Psoas muscle (tissue), 8 donors: ENCODE results near the gene MMP17. TPM values are rescaled to one million over a fixed set of nuclear protein-coding genes. Genes with fewer than 3 reads are reported as not detected.
"Not testable (repeated sequence)": the region's sequence is repeated elsewhere in the genome, so short reads cannot be mapped to it uniquely, and the experiment has no call there.

Experiments used
- ATAC-seq, 4 donors: fragments of 200-7000 bp; cut with Tn5 transposase; one replicate each; pipeline ENCODE4 v1.9.1; 2020; ENCODE audit warnings: moderate library complexity in 3 of 4, mild to moderate bottlenecking in 2 of 4
- DNase-seq, 2 donors: peaks; one replicate each; pipeline ENCODE4 v3.0.0-alpha.2; 2020
- H3K27ac ChIP-seq: fragments of 200-600 bp; one replicate; pipeline ENCODE4 v1.8.0; 2022
- H3K27me3 ChIP-seq, 3 donors: fragments of 200-600 bp in 1 of 3; one replicate each; pipeline versions ENCODE4 v1.6.1 to v1.8.0; 2013 to 2022; ENCODE audit warnings: low read length in 2 of 3, mild to moderate bottlenecking in 2 of 3, moderate library complexity in 1 of 3; ENCODE audit not compliant: insufficient read depth in 3 of 3
- H3K36me3 ChIP-seq, 2 donors: fragments of 200-600 bp in 1 of 2; one replicate each; pipeline versions ENCODE4 v1.6.1 to v1.8.0; 2013 to 2022; ENCODE audit warnings: low read depth in 1 of 2, mild to moderate bottlenecking in 1 of 2, moderate library complexity in 1 of 2; ENCODE audit not compliant: insufficient read depth in 1 of 2
- H3K4me1 ChIP-seq: fragments of 200-600 bp; one replicate; pipeline ENCODE4 v1.8.0; 2022
- H3K4me3 ChIP-seq: fragments of 200-600 bp; one replicate; pipeline ENCODE4 v1.8.0; 2022; ENCODE audit warnings: mild to moderate bottlenecking
- H3K9me3 ChIP-seq: fragments of 200-600 bp; one replicate; pipeline ENCODE4 v1.8.0; 2022
- WGBS, 3 donors: extraction: QIAGEN DNeasy Blood & Tissue Kit; methylation state at CpG; one replicate each; pipeline versions ENCODE4 v1.1.6 to v1.1.7; 2013; 5-methylcytosine and 5-hydroxymethylcytosine counted together
- intact Hi-C, 2 donors: fragments of 100-400 bp; cut with DNase I; formaldehyde crosslinking; loops; one replicate each; pipeline versions ENCODE4 v1.11.0 to v1.14.2; 2022
- polyA plus RNA-seq, 3 donors: library from polyadenylated mRNA; stranded (reverse); fragments of 200-250 nt; gene quantifications; one replicate each; pipeline ENCODE4 v1.2.3, GENCODE V29; 2013
- total RNA-seq, 4 donors: library from RNA; stranded (reverse); fragmentation: NEBNext Ultra II Directional in 2 of 4; extraction: Animal tissue kit (Norgen Biotek cat#: 25700) in 2 of 4; gene quantifications; one replicate each; pipeline versions ENCODE4 v1.2.1 to v1.2.4, GENCODE V29; 2021 to 2023
- TF ChIP-seq, protein P1 (sequence below): fragments of 200-600 bp; IDR thresholded peaks from one replicate; pipeline ENCODE4 v1.8.0; 2022; ENCODE audit warnings: antibody characterized with exemption
- donor health status: healthy with polysubstance abuse.
- donor health status: DM: no; HTN: no; CAD: no; lungs with moderate emphysema.
- donor health status: Bipolar disorder and iron deficiency.
- donor health status: healthy.
- donor health status: DM: yes; HTN: yes; CAD: no.
- donor health status: DM: no; HTN: no; CAD: no.
- donor health status: DM: no; HTN: no; CAD: no.
- donor health status: DM: yes; HTN: yes; CAD: no.

Gene MMP17
- total and polyA plus RNA-seq, 7 donors, result 0.64 to 1.4 (median 1.0) TPM

DNA sequence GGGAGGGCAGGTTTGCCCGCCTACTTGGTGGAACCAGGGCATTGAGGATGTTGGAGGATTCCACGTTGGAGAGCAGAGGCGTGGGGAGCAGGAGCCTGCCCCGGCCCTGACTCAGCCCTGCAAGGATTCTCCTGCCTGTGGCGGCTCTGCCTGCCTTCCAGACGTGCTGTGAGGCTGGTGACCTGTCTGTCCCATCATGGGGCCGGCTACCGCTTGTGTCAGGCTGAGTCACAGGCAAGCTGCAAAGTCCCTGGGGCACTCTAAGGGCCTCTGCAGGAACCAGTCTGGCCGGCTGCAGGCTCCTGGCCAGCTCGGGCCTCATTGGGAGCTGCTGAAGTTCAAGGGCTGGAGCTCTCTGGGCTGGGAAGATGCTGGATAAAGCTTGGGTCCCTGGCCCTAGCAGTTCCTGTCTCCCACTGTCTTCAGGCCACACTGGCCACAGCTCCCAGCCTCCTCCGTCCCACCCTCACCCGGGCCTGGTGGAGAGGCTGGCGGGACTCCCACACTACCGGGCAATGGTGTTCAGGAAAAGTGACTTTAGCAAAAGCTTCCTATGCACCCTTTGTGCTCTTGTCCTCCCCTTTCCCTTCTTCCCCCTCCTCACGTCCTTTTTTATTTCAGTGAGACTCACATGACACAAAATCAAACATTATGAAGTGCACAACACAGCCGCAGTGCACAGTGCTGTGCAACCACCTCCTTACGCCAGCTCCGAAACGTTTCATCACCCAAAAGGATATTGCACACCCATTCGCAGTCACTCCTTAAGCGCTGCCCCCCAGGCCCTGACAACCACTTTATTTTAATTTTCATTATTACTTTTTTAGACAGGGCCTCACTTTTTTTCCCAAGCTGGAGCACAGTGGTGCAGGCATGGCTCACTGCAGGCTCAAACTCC is 44.2 kb downstream of the MMP17 start:
- intact Hi-C loops, result no loop called here
- DNase-seq, result no peak
- no peak overlapping the region for H3K4me3 ChIP-seq
- no peaks in the 10 kb centered on the region for H3K36me3 ChIP-seq
- WGBS, 3 donors, result 69 to 73% (median 70%) methylated on average over 17 to 21 of the region's 21 CpGs
- H3K27me3 ChIP-seq, result no peaks in the 10 kb centered on the region
- H3K4me1 ChIP-seq, result no peaks in the 10 kb centered on the region
- no peak overlapping the region for H3K27ac ChIP-seq
- H3K9me3 ChIP-seq, result no peaks in the 10 kb centered on the region
- no peak for ATAC-seq
- TF ChIP-seq, protein P1, sequence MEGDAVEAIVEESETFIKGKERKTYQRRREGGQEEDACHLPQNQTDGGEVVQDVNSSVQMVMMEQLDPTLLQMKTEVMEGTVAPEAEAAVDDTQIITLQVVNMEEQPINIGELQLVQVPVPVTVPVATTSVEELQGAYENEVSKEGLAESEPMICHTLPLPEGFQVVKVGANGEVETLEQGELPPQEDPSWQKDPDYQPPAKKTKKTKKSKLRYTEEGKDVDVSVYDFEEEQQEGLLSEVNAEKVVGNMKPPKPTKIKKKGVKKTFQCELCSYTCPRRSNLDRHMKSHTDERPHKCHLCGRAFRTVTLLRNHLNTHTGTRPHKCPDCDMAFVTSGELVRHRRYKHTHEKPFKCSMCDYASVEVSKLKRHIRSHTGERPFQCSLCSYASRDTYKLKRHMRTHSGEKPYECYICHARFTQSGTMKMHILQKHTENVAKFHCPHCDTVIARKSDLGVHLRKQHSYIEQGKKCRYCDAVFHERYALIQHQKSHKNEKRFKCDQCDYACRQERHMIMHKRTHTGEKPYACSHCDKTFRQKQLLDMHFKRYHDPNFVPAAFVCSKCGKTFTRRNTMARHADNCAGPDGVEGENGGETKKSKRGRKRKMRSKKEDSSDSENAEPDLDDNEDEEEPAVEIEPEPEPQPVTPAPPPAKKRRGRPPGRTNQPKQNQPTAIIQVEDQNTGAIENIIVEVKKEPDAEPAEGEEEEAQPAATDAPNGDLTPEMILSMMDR, result no peak

DNA sequence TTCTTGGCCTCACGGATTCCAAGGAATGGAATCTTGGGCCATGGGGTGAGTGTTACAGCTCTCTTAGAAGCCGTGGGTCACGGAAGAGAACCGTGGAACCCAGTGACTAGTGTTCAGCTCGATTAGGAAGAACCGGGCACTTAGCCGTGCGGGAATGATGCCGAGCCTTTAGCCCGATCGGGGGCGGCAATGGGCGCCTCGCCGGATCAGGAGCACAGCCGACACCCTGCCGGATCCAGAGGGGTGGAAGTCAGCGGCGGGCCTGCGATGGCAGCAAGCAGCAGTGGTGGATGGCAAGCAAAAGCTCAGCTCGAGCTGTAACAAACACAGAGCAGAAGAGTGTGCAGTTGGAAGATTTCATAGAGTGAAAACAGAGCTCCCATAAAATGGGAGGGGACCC is 45.1 kb downstream of the MMP17 start:
- 90 to 96% (median 95%) methylated on average over 21 of the region's 21 CpGs for WGBS, 3 donors
- H3K9me3 ChIP-seq, result no peaks in the 10 kb centered on the region
- H3K27me3 ChIP-seq, result no peaks in the 10 kb centered on the region
- no peak for DNase-seq
- intact Hi-C loops, result no loop called here
- TF ChIP-seq, protein P1, result no peak
- H3K27ac ChIP-seq, result no peak overlapping the region
- H3K4me1 ChIP-seq, result no peaks in the 10 kb centered on the region
- no peak for ATAC-seq
- no peaks in the 10 kb centered on the region for H3K36me3 ChIP-seq
- no peak overlapping the region for H3K4me3 ChIP-seq

DNA sequence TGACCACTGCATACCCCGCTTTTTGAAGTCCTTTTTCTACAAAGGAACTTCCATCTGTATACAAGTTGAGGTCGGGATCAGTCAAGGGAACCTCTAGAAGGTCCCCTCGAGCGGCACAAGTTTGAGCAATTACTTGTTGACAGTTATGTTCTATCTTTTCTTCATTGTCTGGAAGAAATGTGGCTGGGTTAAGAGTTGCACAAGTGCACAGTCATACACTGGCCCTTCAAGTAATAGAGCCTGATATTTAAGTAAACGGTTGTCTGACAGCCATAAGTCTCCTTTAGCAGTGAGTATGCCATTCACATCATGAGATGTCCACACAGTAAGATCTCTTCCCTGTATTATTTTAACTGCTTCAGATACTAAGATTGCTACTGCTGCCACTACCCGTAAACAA is 46.8 kb downstream of the MMP17 start:
- H3K27ac ChIP-seq, H3K4me1 ChIP-seq, H3K9me3 ChIP-seq, H3K4me3 ChIP-seq, intact Hi-C loops, ATAC-seq, H3K27me3 ChIP-seq, DNase-seq, H3K36me3 ChIP-seq: not testable (repeated sequence)
- 86 to 89% (median 87%) methylated on average over 6 of the region's 6 CpGs for WGBS, 3 donors

DNA sequence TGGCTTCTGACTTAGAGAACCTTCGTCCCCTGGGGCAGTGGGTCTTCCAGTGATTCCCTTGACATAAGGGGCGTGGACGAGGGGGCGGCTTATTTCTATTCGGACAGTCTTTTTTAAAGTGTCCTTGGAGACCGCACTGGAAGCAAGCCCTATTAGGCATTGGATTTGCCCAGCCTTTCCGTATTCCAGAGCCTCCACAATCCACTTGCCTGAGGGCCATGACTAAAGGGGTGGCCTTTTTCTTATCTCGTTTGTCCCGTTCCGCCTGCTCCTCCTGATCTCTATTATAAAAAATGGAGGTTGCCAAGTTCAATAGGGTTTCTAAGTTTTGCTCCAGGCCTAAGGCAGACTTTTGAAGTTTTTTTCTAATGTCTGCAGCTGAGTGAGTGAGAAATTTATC is 49.0 kb downstream of the MMP17 start:
- intact Hi-C loops, H3K4me3 ChIP-seq, H3K4me1 ChIP-seq, H3K27me3 ChIP-seq, ATAC-seq, H3K27ac ChIP-seq, DNase-seq, H3K36me3 ChIP-seq, H3K9me3 ChIP-seq: not testable (repeated sequence)
- WGBS, 3 donors, result 80 to 83% (median 83%) methylated on average over 10 of the region's 10 CpGs

DNA sequence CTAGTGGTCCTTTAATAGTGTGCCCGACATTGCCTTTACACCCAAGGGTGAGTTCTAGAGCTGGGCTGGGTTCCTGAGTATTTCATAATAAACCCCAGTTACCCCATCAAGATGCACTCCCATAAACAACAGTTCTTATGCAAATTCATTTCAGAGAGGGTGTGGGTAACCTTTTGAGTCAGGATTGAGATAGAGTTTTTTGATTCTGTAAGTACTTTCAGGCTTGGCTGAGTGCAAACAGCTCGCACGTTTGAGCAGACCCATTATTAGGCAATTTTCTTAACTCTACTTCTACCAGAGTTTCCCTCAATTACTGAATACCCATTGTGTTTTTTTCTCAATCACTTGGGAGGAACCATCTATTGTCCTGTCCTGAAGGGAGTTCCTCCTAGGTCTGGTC is 50.2 kb downstream of the MMP17 start:
- ATAC-seq, H3K36me3 ChIP-seq, H3K4me1 ChIP-seq, H3K4me3 ChIP-seq, intact Hi-C loops, H3K27me3 ChIP-seq, DNase-seq, H3K9me3 ChIP-seq, H3K27ac ChIP-seq: not testable (repeated sequence)
- WGBS, 3 donors, result 46 to 52% (median 50%) methylated on average over 3 of the region's 3 CpGs

DNA sequence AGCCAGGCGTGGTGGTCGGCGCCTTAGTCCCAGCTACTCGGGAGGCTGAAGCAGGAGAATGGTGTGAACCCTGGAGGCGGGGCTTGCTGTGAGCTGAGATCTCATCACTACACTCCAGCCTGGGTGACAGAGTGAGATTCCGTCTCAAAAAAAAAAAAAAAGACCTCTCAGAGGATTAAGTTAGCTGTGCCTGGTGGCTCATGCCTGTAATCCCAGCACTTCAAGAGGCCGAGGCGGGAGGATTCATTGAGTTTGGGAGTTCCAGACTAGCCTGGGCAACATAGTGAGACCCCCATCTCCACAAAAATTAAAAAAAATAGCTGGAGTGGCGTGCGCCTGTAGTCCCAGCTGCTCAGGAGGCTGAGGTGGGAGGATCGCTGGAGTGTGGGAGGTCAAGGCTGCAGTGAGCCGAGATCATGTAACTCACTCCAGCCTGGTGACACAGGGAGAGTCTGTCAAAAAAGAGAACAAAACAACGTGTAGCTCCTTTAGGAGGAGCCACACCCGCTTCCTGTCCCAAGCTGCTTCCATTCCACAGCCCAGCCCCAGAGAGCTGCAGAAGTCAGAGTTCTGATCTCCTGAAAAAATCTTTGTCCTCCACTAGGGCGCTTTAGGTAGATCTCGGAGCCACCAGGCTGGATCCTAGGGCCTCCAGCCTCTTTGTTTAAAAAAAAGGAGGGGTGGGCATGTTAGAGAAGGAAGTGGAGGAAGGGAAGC is 54.8 kb downstream of the MMP17 start:
- no peak for DNase-seq
- TF ChIP-seq, protein P1, result no peak
- ATAC-seq, result no peak
- Histone ChIP-seq H3K27me3 (no peaks in the 10 kb centered on the region), H3K4me3 (no peak overlapping the region), H3K9me3 (peaks cover 8% of the 10 kb centered on the region), H3K27ac (no peak overlapping the region), H3K4me1 (no peaks in the 10 kb centered on the region), H3K36me3 (no peaks in the 10 kb centered on the region)
- intact Hi-C loops, result no loop called here
- WGBS, 3 donors, result 77 to 84% (median 79%) methylated on average over 16 of the region's 16 CpGs
